Mucosa of stomach (tissue), 1 donor: ENCODE data around the gene CTDSP1.

Experiments
- H3K27me3 ChIP-seq: one replicate; pipeline ENCODE4 v1.7.0; 2013; ENCODE audit warnings: mild to moderate bottlenecking, low read length; ENCODE audit not compliant: control insufficient read depth, insufficient read depth
- H3K36me3 ChIP-seq: one replicate; pipeline ENCODE4 v1.7.0; 2013; ENCODE audit warnings: low read length; ENCODE audit not compliant: control insufficient read depth, insufficient read depth
- H3K4me1 ChIP-seq: one replicate; pipeline ENCODE4 v1.7.0; 2013; ENCODE audit warnings: mild to moderate bottlenecking, low read length; ENCODE audit not compliant: control insufficient read depth, insufficient read depth
- H3K4me3 ChIP-seq: one replicate; pipeline ENCODE4 v1.7.0; 2013; ENCODE audit warnings: low read length
- H3K9ac ChIP-seq: one replicate; pipeline ENCODE4 v1.7.0; 2013; ENCODE audit warnings: mild to moderate bottlenecking, low read length, moderate library complexity
- H3K9me3 ChIP-seq: one replicate; pipeline ENCODE4 v1.7.0; 2013; ENCODE audit warnings: mild to moderate bottlenecking, low read length, moderate library complexity; ENCODE audit not compliant: control insufficient read depth
- donor health status: Pancreatic carcinoma.

The CTDSP1 gene

GRCh38 chr2:218403810-218404209, 4.1 kb downstream of the CTDSP1 start:
- H3K36me3 ChIP-seq: peaks cover 7% of the 10 kb centered on the region
- no peak overlapping the region for H3K9ac ChIP-seq
- H3K27me3 ChIP-seq: no peaks in the 10 kb centered on the region
- H3K4me1 ChIP-seq: peaks cover 54% of the 10 kb centered on the region
- no peaks in the 10 kb centered on the region for H3K9me3 ChIP-seq
- no peak overlapping the region for H3K4me3 ChIP-seq

- Histone ChIP-seq H3K27me3 (no peaks in the 10 kb centered on the region), H3K4me1 (peaks cover 52% of the 10 kb centered on the region), H3K36me3 (peaks cover 7% of the 10 kb centered on the region)
These were observed 4.8 kb downstream of the CTDSP1 start for GRCh38 chr2:218404351-218405085.

GRCh38 chr2:218405086-218405745, 5.5 kb downstream of the CTDSP1 start:
- no peaks in the 10 kb centered on the region for H3K27me3 ChIP-seq
- H3K9ac ChIP-seq: peak overlapping the region; percentile 55
- no peaks in the 10 kb centered on the region for H3K9me3 ChIP-seq
- H3K36me3 ChIP-seq: peaks cover 7% of the 10 kb centered on the region
- H3K4me1 ChIP-seq: peaks cover 52% of the 10 kb centered on the region
- peak overlapping the region; percentile 25 for H3K4me3 ChIP-seq

More at GRCh38 chr2:218404351-218405085, 4.8 kb downstream of the CTDSP1 start:
- H3K9me3 ChIP-seq: no peaks in the 10 kb centered on the region
- H3K9ac ChIP-seq: peak overlapping the region; percentile 55
- H3K4me3 ChIP-seq: no peak overlapping the region

DNA sequence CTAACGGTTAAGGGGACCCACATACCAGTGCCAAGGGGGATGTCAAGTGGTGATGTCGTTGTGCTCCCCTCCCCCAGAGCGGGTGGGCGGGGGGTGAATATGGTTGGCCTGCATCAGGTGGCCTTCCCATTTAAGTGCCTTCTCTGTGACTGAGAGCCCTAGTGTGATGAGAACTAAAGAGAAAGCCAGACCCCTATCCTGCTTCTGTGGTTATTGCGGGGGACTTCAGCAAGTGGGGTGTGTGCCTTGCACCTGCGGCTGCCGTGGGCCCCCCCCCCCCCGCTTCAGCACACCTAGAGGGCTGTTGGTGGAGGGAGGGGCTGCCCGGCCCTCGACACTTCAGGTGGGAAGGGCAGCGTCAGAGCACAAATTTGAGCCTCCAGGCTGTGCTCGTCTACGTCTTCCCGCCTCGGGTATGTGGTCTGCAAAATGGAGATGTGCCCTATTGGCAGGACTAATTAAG, 6.1 kb downstream of the CTDSP1 start:
- no peaks in the 10 kb centered on the region for H3K9me3 ChIP-seq
- peaks cover 7% of the 10 kb centered on the region for H3K36me3 ChIP-seq
- H3K27me3 ChIP-seq: no peaks in the 10 kb centered on the region
- H3K4me1 ChIP-seq: peaks cover 52% of the 10 kb centered on the region
- H3K9ac ChIP-seq: peak overlapping the region; percentile 55
- H3K4me3 ChIP-seq: peak overlapping the region; percentile 25

DNA sequence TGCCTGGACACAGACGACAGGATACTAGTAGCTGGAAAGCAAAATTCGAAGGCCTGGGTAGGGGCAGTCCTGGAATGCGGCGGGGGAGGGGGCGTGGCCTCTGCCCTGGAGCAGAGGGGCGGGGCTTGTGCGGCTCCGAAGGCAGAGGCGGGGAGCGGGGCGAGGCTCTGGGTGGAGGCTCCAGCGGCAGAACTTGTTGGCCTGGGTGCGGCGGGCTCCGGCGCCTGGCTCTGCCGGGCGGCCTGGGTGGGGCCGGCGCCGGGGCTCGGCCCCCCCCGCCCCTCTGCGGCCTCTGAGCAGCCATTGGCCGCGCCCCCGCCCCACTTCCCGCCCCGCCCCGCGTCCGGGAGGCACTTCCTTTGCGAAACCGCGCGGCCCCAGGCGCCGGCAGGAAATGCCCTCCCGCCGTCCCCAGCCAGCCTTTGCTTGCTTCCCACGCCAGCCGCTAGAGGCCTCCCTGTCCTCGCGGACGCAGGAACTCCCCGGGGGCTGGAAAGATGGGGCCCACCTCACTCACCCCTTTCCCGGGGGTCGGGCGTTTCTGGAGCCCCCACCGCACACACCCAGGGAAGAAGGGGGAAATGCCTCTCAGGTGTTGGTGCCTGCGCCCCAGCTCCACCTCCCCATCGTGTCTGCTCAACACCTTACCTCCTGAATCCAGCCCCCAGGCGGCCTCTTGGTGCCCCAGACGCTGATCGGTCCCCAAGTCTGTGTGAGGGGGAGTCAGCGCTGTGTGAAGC, 6.7 kb downstream of the CTDSP1 start:
- Histone ChIP-seq H3K4me1 (peaks cover 48% of the 10 kb centered on the region), H3K27me3 (no peaks in the 10 kb centered on the region), H3K4me3 (peak overlapping the region; percentile 25), H3K9me3 (no peaks in the 10 kb centered on the region), H3K36me3 (peaks cover 7% of the 10 kb centered on the region), H3K9ac (peak overlapping the region; percentile 55)

- H3K4me3 ChIP-seq: peak overlapping the region; percentile 12
- H3K27me3 ChIP-seq: no peaks in the 10 kb centered on the region
- H3K9me3 ChIP-seq: no peaks in the 10 kb centered on the region
- peaks cover 41% of the 10 kb centered on the region for H3K4me1 ChIP-seq
- peaks cover 7% of the 10 kb centered on the region for H3K36me3 ChIP-seq
- peak overlapping the region; percentile 11 for H3K9ac ChIP-seq
These were observed 7.4 kb downstream of the CTDSP1 start for GRCh38 chr2:218406949-218407618.

DNA sequence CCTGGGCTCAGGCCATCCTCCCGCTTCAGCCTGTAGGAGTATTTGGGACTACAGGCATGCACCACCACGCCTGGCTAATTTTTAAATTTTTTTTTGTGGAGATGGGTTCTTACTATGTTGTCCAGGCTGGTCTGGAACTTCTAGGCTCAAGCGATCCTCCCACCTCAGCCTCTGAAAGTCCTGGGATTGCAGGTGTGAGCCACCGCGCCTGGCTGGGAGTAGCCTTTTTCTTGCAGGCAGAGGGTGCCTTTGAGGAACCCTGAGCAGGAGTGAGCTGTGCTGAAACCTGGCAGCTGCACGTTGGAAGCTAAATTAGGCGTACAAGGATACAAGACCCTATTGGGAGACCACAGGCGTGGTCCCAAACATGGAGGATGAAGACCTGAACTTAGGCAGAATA, 8.0 kb downstream of the CTDSP1 start:
- H3K9ac ChIP-seq: no peak overlapping the region
- no peaks in the 10 kb centered on the region for H3K9me3 ChIP-seq
- H3K27me3 ChIP-seq: no peaks in the 10 kb centered on the region
- peaks cover 36% of the 10 kb centered on the region for H3K4me1 ChIP-seq
- peaks cover 7% of the 10 kb centered on the region for H3K36me3 ChIP-seq
- H3K4me3 ChIP-seq: no peak overlapping the region

GRCh38 chr2:218418321-218418716, 18.7 kb downstream of the CTDSP1 start:
- Histone ChIP-seq H3K4me3 (no peak overlapping the region), H3K4me1 (peaks cover 32% of the 10 kb centered on the region), H3K9ac (no peak overlapping the region), H3K36me3 (no peaks in the 10 kb centered on the region), H3K27me3 (no peaks in the 10 kb centered on the region), H3K9me3 (no peaks in the 10 kb centered on the region)

GRCh38 chr2:218418717-218419458, 19.2 kb downstream of the CTDSP1 start, which contains the start of gene VIL1:
Gene VIL1 (plus strand): TSS chr2:218419123. CDS start chr2:218423779, 4,656 bp downstream.
- no peaks in the 10 kb centered on the region for H3K36me3 ChIP-seq
- H3K27me3 ChIP-seq: no peaks in the 10 kb centered on the region
- peak within 1 kb of the TSS; percentile 71 for H3K4me3 ChIP-seq
- H3K9me3 ChIP-seq: no peaks in the 10 kb centered on the region
- H3K9ac ChIP-seq: peak within 1 kb of the TSS; percentile 70
- peaks cover 32% of the 10 kb centered on the region for H3K4me1 ChIP-seq

GRCh38 chr2:218419630-218420216, 20.1 kb downstream of the CTDSP1 start:
- Histone ChIP-seq H3K9ac (peak overlapping the region; percentile 70), H3K36me3 (no peaks in the 10 kb centered on the region), H3K9me3 (no peaks in the 10 kb centered on the region), H3K27me3 (no peaks in the 10 kb centered on the region), H3K4me1 (peaks cover 32% of the 10 kb centered on the region), H3K4me3 (peak overlapping the region; percentile 71)

GRCh38 chr2:218421027-218421426, 21.4 kb downstream of the CTDSP1 start:
- Histone ChIP-seq H3K9ac (peak overlapping the region; percentile 57), H3K27me3 (no peaks in the 10 kb centered on the region), H3K9me3 (no peaks in the 10 kb centered on the region), H3K36me3 (no peaks in the 10 kb centered on the region), H3K4me3 (peak overlapping the region; percentile 25), H3K4me1 (peaks cover 32% of the 10 kb centered on the region)
